Activated naive CD8-positive, alpha-beta T cell treated with anti-CD3 and anti-CD28 coated beads, Interleukin-2, amount 10 ng/mL, durations not matched to agents 7 days and 5 days (primary cell): ENCODE measurements around the gene CHML. TPM values are rescaled to one million over a fixed set of nuclear protein-coding genes. Genes with fewer than 3 reads are reported as not detected.
"Not testable (repeated sequence)": the region's sequence is repeated elsewhere in the genome, so short reads cannot be mapped to it uniquely, and the experiment has no call there.

Experiments used
- ATAC-seq: fragments of 150-1000 bp; cut with Tn5 transposase; one replicate; pipeline ENCODE4 v1.10.0; 2021; ENCODE audit warnings: low read depth, moderate library complexity
- POLR2A ChIA-PET: fragments of 350-600 bp; sonication (Branson Sonifier 250); formaldehyde crosslinking; loops from one replicate; lab custom pipeline; 2021; ENCODE audit warnings: antibody characterized with exemption; lab: Charles Lee
- DNase-seq: peaks from one replicate; pipeline ENCODE4 v3.0.0; 2021
- H3K27ac Mint-ChIP-seq: one replicate; pipeline ENCODE4 v1.8.0; 2022; ENCODE audit warnings: mild to moderate bottlenecking, mixed read lengths
- H3K27me3 Mint-ChIP-seq: one replicate; pipeline ENCODE4 v1.8.0; 2022; ENCODE audit warnings: mild to moderate bottlenecking, moderate library complexity, mixed read lengths
- H3K36me3 Mint-ChIP-seq: one replicate; pipeline ENCODE4 v1.8.0; 2021; ENCODE audit warnings: mild to moderate bottlenecking, mixed read lengths
- H3K4me1 Mint-ChIP-seq: one replicate; pipeline ENCODE4 v1.8.0; 2021; ENCODE audit warnings: mixed read lengths
- H3K4me3 Mint-ChIP-seq: one replicate; pipeline ENCODE4 v1.8.0; 2022; ENCODE audit warnings: mild to moderate bottlenecking, moderate library complexity, mixed read lengths
- H3K9me3 Mint-ChIP-seq: one replicate; pipeline ENCODE4 v1.8.0; 2021; ENCODE audit warnings: mixed read lengths
- total RNA-seq, 2 experiments: library from RNA; stranded (reverse); gene quantifications; one replicate each; pipeline ENCODE4 v1.2.3, GENCODE V29; 2021

Gene CHML
- total RNA-seq, 2 experiments from 2014 or later: 11.6 to 13.7 TPM

GRCh38 chr1:241666419-241666818 is 26.2 kb upstream of the CHML start:
- H3K4me1 Mint-ChIP-seq: peaks cover 3% of the 10 kb centered on the region
- H3K4me3 Mint-ChIP-seq: no peak overlapping the region
- DNase-seq: no peak
- POLR2A ChIA-PET: no interaction called here
- ATAC-seq: no peak
- H3K9me3 Mint-ChIP-seq: no peaks in the 10 kb centered on the region
- H3K27me3 Mint-ChIP-seq: no peaks in the 10 kb centered on the region
- no peaks in the 10 kb centered on the region for H3K36me3 Mint-ChIP-seq
- no peak overlapping the region for H3K27ac Mint-ChIP-seq

- Mint-ChIP-seq H3K4me3 (no peak overlapping the region), H3K27ac (no peak overlapping the region), H3K27me3 (no peaks in the 10 kb centered on the region), H3K4me1 (no peaks in the 10 kb centered on the region), H3K9me3 (peaks cover 2% of the 10 kb centered on the region), H3K36me3 (no peaks in the 10 kb centered on the region)
- POLR2A ChIA-PET: no interaction called here
- DNase-seq (no peak), ATAC-seq (no peak)
Observed at GRCh38 chr1:241660424-241660972, 20.3 kb upstream of the CHML start.

- H3K27ac Mint-ChIP-seq, ATAC-seq, H3K4me1 Mint-ChIP-seq, H3K9me3 Mint-ChIP-seq, POLR2A ChIA-PET, H3K36me3 Mint-ChIP-seq, DNase-seq, H3K27me3 Mint-ChIP-seq, H3K4me3 Mint-ChIP-seq: not testable (repeated sequence)
Observed at GRCh38 chr1:241659016-241659415, 18.8 kb upstream of the CHML start.

- Mint-ChIP-seq H3K9me3 (peaks cover 2% of the 10 kb centered on the region), H3K27me3 (no peaks in the 10 kb centered on the region), H3K36me3 (no peaks in the 10 kb centered on the region), H3K4me1 (no peaks in the 10 kb centered on the region), H3K4me3 (no peak overlapping the region), H3K27ac (no peak overlapping the region)
- DNase-seq (no peak), ATAC-seq (no peak)
- POLR2A ChIA-PET: no interaction called here
Observed at GRCh38 chr1:241658081-241658793, 18.1 kb upstream of the CHML start.

- no peaks in the 10 kb centered on the region for H3K27me3 Mint-ChIP-seq
- POLR2A ChIA-PET: no interaction called here
- ATAC-seq (no peak), DNase-seq (no peak)
- no peak overlapping the region for H3K4me3 Mint-ChIP-seq
- H3K27ac Mint-ChIP-seq: no peak overlapping the region
- H3K36me3 Mint-ChIP-seq: no peaks in the 10 kb centered on the region
- H3K9me3 Mint-ChIP-seq: peaks cover 2% of the 10 kb centered on the region
- H3K4me1 Mint-ChIP-seq: no peaks in the 10 kb centered on the region
Observed at GRCh38 chr1:241654641-241655040, 14.5 kb upstream of the CHML start.

- Mint-ChIP-seq H3K27me3 (no peaks in the 10 kb centered on the region), H3K4me1 (no peaks in the 10 kb centered on the region), H3K27ac (no peak overlapping the region), H3K4me3 (no peak overlapping the region), H3K9me3 (peaks cover 2% of the 10 kb centered on the region), H3K36me3 (no peaks in the 10 kb centered on the region)
- no peak for DNase-seq
- POLR2A ChIA-PET: no interaction called here
- ATAC-seq: no peak
Observed at GRCh38 chr1:241654019-241654418, 13.8 kb upstream of the CHML start.

- POLR2A ChIA-PET: no interaction called here
- Mint-ChIP-seq H3K36me3 (no peaks in the 10 kb centered on the region), H3K4me1 (no peaks in the 10 kb centered on the region), H3K27me3 (no peaks in the 10 kb centered on the region), H3K9me3 (peaks cover 2% of the 10 kb centered on the region), H3K4me3 (no peak within 1 kb of the TSS), H3K27ac (no peak within 1 kb of the TSS)
- ATAC-seq (no peak), DNase-seq (no peak)
Observed at GRCh38 chr1:241652012-241652411, 11.8 kb upstream of the CHML start, which contains the start of gene WDR64. Gene WDR64 (plus strand): TSS chr1:241652281. CDS start chr1:241652485, 204 bp downstream.

- POLR2A ChIA-PET: no interaction called here
- Mint-ChIP-seq H3K4me3 (no peak overlapping the region), H3K36me3 (no peaks in the 10 kb centered on the region), H3K27me3 (no peaks in the 10 kb centered on the region), H3K4me1 (peaks cover 2% of the 10 kb centered on the region), H3K27ac (no peak overlapping the region), H3K9me3 (peaks cover 2% of the 10 kb centered on the region)
- no peak for DNase-seq
- ATAC-seq: no peak
Observed at GRCh38 chr1:241648159-241648558, 8.0 kb upstream of the CHML start.

- no peak overlapping the region for H3K27ac Mint-ChIP-seq
Observed at GRCh38 chr1:241647658-241648057, 7.5 kb upstream of the CHML start.

GRCh38 chr1:241646201-241646600 is 6.0 kb upstream of the CHML start:
- no peak overlapping the region for H3K27ac Mint-ChIP-seq
- POLR2A ChIA-PET: no interaction called here
- H3K4me3 Mint-ChIP-seq: no peak overlapping the region
- H3K36me3 Mint-ChIP-seq: no peaks in the 10 kb centered on the region
- peaks cover 7% of the 10 kb centered on the region for H3K9me3 Mint-ChIP-seq
- DNase-seq (no peak), ATAC-seq (no peak)
- no peaks in the 10 kb centered on the region for H3K27me3 Mint-ChIP-seq
- peaks cover 2% of the 10 kb centered on the region for H3K4me1 Mint-ChIP-seq

More at GRCh38 chr1:241647658-241648057, 7.5 kb upstream of the CHML start:
- POLR2A ChIA-PET: no interaction called here
- DNase-seq (no peak), ATAC-seq (no peak)
- Mint-ChIP-seq H3K4me1 (peaks cover 2% of the 10 kb centered on the region), H3K4me3 (no peak overlapping the region), H3K27me3 (no peaks in the 10 kb centered on the region), H3K9me3 (peaks cover 2% of the 10 kb centered on the region), H3K36me3 (no peaks in the 10 kb centered on the region)

GRCh38 chr1:241645199-241645598 is 5.0 kb upstream of the CHML start:
- no peak for ATAC-seq
- no peak for DNase-seq
- no peak overlapping the region for H3K27ac Mint-ChIP-seq
- no peak overlapping the region for H3K4me3 Mint-ChIP-seq
- POLR2A ChIA-PET: no interaction called here
- peaks cover 6% of the 10 kb centered on the region for H3K4me1 Mint-ChIP-seq
- H3K9me3 Mint-ChIP-seq: peaks cover 7% of the 10 kb centered on the region
- H3K27me3 Mint-ChIP-seq: no peaks in the 10 kb centered on the region
- no peaks in the 10 kb centered on the region for H3K36me3 Mint-ChIP-seq

- ATAC-seq (no peak), DNase-seq (no peak)
- Mint-ChIP-seq H3K27me3 (no peaks in the 10 kb centered on the region), H3K27ac (no peak overlapping the region), H3K4me3 (no peak overlapping the region), H3K9me3 (peaks cover 5% of the 10 kb centered on the region), H3K36me3 (no peaks in the 10 kb centered on the region), H3K4me1 (peaks cover 6% of the 10 kb centered on the region)
- POLR2A ChIA-PET: no interaction called here
Observed at GRCh38 chr1:241644259-241644658, 4.1 kb upstream of the CHML start.

- no peak for DNase-seq
- Mint-ChIP-seq H3K27ac (no peak overlapping the region), H3K9me3 (peaks cover 5% of the 10 kb centered on the region), H3K4me3 (no peak overlapping the region), H3K27me3 (no peaks in the 10 kb centered on the region), H3K36me3 (no peaks in the 10 kb centered on the region), H3K4me1 (peaks cover 19% of the 10 kb centered on the region)
- POLR2A ChIA-PET: no interaction called here
- ATAC-seq: no peak
Observed at GRCh38 chr1:241642593-241642944, 2.4 kb upstream of the CHML start.
